MM.1S (cell line): Measurements from ENCODE around the gene TRIM7.
A peak's percentile ranks its signal among the peaks of the same experiment; 100 is the strongest.

Source experiments
- DNase-seq: peaks from one replicate; pipeline ENCODE4 v3.0.0-alpha.2; 2015
- H2AFZ ChIP-seq: fragments of 300-600 bp; sonication (generic); 2 replicates; pipeline ENCODE4 v1.6.0; 2016; ENCODE audit warnings: antibody characterized with exemption, low read length
- H3F3A ChIP-seq: fragments of 300-600 bp; sonication (generic); 2 replicates; pipeline ENCODE4 v1.6.1; 2016; ENCODE audit warnings: mild to moderate bottlenecking, antibody characterized with exemption, low read length, moderate library complexity, mixed read lengths; ENCODE audit not compliant: insufficient read depth
- H3K27ac ChIP-seq: fragments of 300-600 bp; sonication (generic); 2 replicates; pipeline ENCODE4 v1.5.1; 2016; ENCODE audit warnings: mild to moderate bottlenecking, low read length
- H3K27me3 ChIP-seq: fragments of 300-600 bp; sonication (generic); replicated peaks from 2 replicates; pipeline ENCODE4 v1.6.0; 2016; ENCODE audit warnings: low read length; ENCODE audit not compliant: insufficient read depth
- H3K36me3 ChIP-seq: fragments of 300-600 bp; sonication (generic); replicated peaks from 2 replicates; pipeline ENCODE4 v1.6.1; 2016; ENCODE audit warnings: mild to moderate bottlenecking, low read length, mixed read lengths; ENCODE audit not compliant: insufficient read depth
- H3K4me1 ChIP-seq: fragments of 300-600 bp; sonication (generic); 2 replicates; pipeline ENCODE4 v1.6.1; 2016; ENCODE audit warnings: low read length, mixed read lengths
- H3K4me2 ChIP-seq: fragments of 300-600 bp; sonication (generic); 2 replicates; pipeline ENCODE4 v1.6.0; 2016; ENCODE audit warnings: low read depth, low read length
- H3K4me3 ChIP-seq: fragments of 300-600 bp; sonication (generic); 2 replicates; pipeline ENCODE4 v1.5.1; 2016; ENCODE audit warnings: low read length, mixed read lengths
- H3K79me2 ChIP-seq: fragments of 300-600 bp; sonication (generic); 2 replicates; pipeline ENCODE4 v1.6.1; 2016; ENCODE audit warnings: mixed run types, low read length, mixed read lengths
- H3K9ac ChIP-seq: fragments of 300-600 bp; sonication (generic); 2 replicates; pipeline ENCODE4 v1.6.1; 2016; ENCODE audit warnings: low read length, mixed read lengths
- H3K9me2 ChIP-seq: fragments of 300-600 bp; sonication (generic); replicated peaks from 2 replicates; pipeline ENCODE4 v1.6.1; 2016; ENCODE audit warnings: mild to moderate bottlenecking, low read length, mixed read lengths; ENCODE audit not compliant: insufficient read depth
- H3K9me3 ChIP-seq: fragments of 300-600 bp; sonication (generic); replicated peaks from 2 replicates; pipeline ENCODE4 v1.6.1; 2016; ENCODE audit warnings: mild to moderate bottlenecking, low read length, mixed read lengths; ENCODE audit not compliant: insufficient read depth
- H4K20me1 ChIP-seq: fragments of 300-600 bp; sonication (generic); 2 replicates; pipeline ENCODE4 v1.6.1; 2016; ENCODE audit warnings: mild to moderate bottlenecking, low read length, moderate library complexity, mixed read lengths; ENCODE audit not compliant: insufficient read depth
- EZH2 ChIP-seq: fragments of 300-600 bp; sonication (generic); optimal IDR thresholded peaks from 2 replicates; pipeline ENCODE3; 2017; ENCODE audit warnings: low read depth, mild to moderate bottlenecking, antibody characterized with exemption, low read length, mixed read lengths
- EZH2phosphoT487 ChIP-seq: fragments of 300-600 bp; sonication (generic); IDR thresholded peaks from 2 replicates; pipeline ENCODE4 v1.6.1; 2018; ENCODE audit warnings: antibody characterized with exemption, low read length
- TF ChIP-seq, protein P1 (sequence below): fragments of 300-600 bp; sonication (generic); IDR thresholded peaks from 2 replicates; pipeline ENCODE4 v1.5.1; 2016; ENCODE audit warnings: antibody characterized with exemption, low read length, mixed read lengths

TRIM7 gene

DNA sequence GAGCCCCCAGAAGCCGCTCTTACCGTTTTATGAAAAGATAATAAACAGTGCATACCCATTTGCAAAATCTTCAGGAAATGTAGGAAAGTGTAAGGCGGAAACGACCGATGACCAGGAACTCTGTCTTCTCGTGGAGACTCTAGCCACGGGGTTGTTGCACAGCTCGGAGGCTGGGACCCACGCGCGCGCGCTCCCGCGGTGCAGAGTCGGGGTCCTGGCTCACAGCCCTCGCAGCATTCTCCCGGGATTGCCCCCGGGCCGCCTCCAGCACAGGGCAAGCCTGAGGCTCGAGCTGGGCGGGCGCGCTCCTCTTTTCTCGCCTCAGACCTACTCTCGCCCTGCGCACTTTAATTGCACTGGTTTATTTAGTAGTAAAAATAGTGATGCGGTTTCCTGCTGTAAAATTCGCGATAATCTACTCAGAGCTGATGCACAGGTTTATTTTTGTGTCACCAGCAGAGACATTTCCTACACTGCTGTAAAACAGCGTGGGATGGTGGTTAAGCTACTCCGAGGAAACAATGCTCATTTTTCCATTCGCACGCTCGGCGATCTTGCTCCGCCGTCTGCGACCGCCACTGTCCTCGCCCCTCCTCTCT, 15.5 kb downstream of the TRIM7 start:
- Histone ChIP-seq H3F3A (peaks cover 38% of the 10 kb centered on the region; the same call in 1 of the 2 replicates), H3K79me2 (no peaks in the 10 kb centered on the region), H2AFZ (peak overlapping the region; percentile 87), H3K4me3 (peak overlapping the region; percentile 95), H3K9me2 (no peaks in the 10 kb centered on the region), H3K27me3 (no peaks in the 10 kb centered on the region), H4K20me1 (no peaks in the 10 kb centered on the region), H3K9me3 (no peaks in the 10 kb centered on the region), H3K36me3 (no peaks in the 10 kb centered on the region), H3K27ac (peak overlapping the region; percentile 75; the same call in 1 of the 2 replicates), H3K9ac (peak overlapping the region; percentile 66; the same call in 1 of the 2 replicates), H3K4me1 (no peaks in the 10 kb centered on the region), H3K4me2 (peak overlapping the region; percentile 99)
- TF ChIP-seq EZH2, result no peak
- TF ChIP-seq, protein P1, sequence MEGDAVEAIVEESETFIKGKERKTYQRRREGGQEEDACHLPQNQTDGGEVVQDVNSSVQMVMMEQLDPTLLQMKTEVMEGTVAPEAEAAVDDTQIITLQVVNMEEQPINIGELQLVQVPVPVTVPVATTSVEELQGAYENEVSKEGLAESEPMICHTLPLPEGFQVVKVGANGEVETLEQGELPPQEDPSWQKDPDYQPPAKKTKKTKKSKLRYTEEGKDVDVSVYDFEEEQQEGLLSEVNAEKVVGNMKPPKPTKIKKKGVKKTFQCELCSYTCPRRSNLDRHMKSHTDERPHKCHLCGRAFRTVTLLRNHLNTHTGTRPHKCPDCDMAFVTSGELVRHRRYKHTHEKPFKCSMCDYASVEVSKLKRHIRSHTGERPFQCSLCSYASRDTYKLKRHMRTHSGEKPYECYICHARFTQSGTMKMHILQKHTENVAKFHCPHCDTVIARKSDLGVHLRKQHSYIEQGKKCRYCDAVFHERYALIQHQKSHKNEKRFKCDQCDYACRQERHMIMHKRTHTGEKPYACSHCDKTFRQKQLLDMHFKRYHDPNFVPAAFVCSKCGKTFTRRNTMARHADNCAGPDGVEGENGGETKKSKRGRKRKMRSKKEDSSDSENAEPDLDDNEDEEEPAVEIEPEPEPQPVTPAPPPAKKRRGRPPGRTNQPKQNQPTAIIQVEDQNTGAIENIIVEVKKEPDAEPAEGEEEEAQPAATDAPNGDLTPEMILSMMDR, result no peak
- TF ChIP-seq EZH2phosphoT487, result no peak
- DNase-seq, result peak; percentile 52

- Histone ChIP-seq H2AFZ (peak overlapping the region; percentile 87), H3K79me2 (no peaks in the 10 kb centered on the region), H3K4me2 (peak overlapping the region; percentile 99), H3K9ac (peak overlapping the region; percentile 74), H3K27me3 (no peaks in the 10 kb centered on the region), H3F3A (peaks cover 44% of the 10 kb centered on the region; the same call in 1 of the 2 replicates), H4K20me1 (no peaks in the 10 kb centered on the region), H3K9me2 (no peaks in the 10 kb centered on the region), H3K27ac (peak overlapping the region; percentile 75), H3K4me1 (no peaks in the 10 kb centered on the region), H3K9me3 (no peaks in the 10 kb centered on the region), H3K36me3 (no peaks in the 10 kb centered on the region), H3K4me3 (peak overlapping the region; percentile 95)
- peak; percentile 80 for DNase-seq
- TF ChIP-seq EZH2 (no peak), EZH2phosphoT487 (no peak)
- TF ChIP-seq, protein P1, result no peak
Observed at GRCh38 chr5:181188700-181189362, 16.2 kb downstream of the TRIM7 start.

- TF ChIP-seq EZH2phosphoT487 (no peak), EZH2 (no peak)
- TF ChIP-seq, protein P1, result no peak
- Histone ChIP-seq H3K9me2 (no peaks in the 10 kb centered on the region), H3K27me3 (no peaks in the 10 kb centered on the region), H3F3A (peaks cover 49% of the 10 kb centered on the region; the same call in 1 of the 2 replicates), H4K20me1 (no peaks in the 10 kb centered on the region), H2AFZ (0 out of 2 replicates have a peak overlapping the region, but pooled peaks have one; percentile 4), H3K27ac (peak overlapping the region; percentile 75; the same call in 1 of the 2 replicates), H3K9me3 (no peaks in the 10 kb centered on the region), H3K4me3 (peak overlapping the region; percentile 39), H3K4me1 (0 out of 2 replicates have a peak, but pooled peaks cover under 1% of the 10 kb centered on the region), H3K79me2 (no peaks in the 10 kb centered on the region), H3K4me2 (peak overlapping the region; percentile 35; the same call in 1 of the 2 replicates), H3K36me3 (no peaks in the 10 kb centered on the region), H3K9ac (no peak overlapping the region; the same call in 1 of the 2 replicates)
- peak; percentile 46 for DNase-seq
Observed at GRCh38 chr5:181187500-181188213, 17.3 kb downstream of the TRIM7 start.
